H1 (cell line): ENCODE data around the gene PTER. TPM values are rescaled to one million over a fixed set of nuclear protein-coding genes. Genes with fewer than 3 reads are reported as not detected.

Experiments used
- SUZ12 ChIP-seq: fragments of 200-600 bp; sonication (generic); IDR thresholded peaks from 2 replicates; pipeline ENCODE4 v1.6.1; 2012; ENCODE audit warnings: mild to moderate bottlenecking, inconsistent platforms, low read length, moderate library complexity, mixed read lengths
- polyA plus RNA-seq, 7 experiments: library from polyadenylated mRNA; depleted of rRNA in 3 of 7; stranded (reverse) in 5 of 7; unstranded in 2 of 7; fragments of >200 nt in 5 of 7; fragments of 200-250 nt in 2 of 7; gene quantifications; 1 replicate in 5 of 7; 2 replicates in 1 of 7; 4 replicates in 1 of 7; pipeline versions ENCODE4 v1.2.1 to v1.2.3, GENCODE V29; 2011 to 2013; ENCODE audit warnings: missing spikeins in 2 of 7, mixed read lengths in 2 of 7
- total RNA-seq: library from RNA; stranded (reverse); fragmentation: NEBNext Ultra II Directional; extraction: Animal tissue kit (Norgen Biotek cat#: 25700); gene quantifications from 2 replicates; pipeline ENCODE4 v1.2.1, GENCODE V29; 2021

Gene PTER
- total and polyA plus RNA-seq, 2 of the 8 experiments (the other 6 are each of a cell fraction or from before 2014, with no cell fraction given): 4.4 to 7.8 TPM

DNA sequence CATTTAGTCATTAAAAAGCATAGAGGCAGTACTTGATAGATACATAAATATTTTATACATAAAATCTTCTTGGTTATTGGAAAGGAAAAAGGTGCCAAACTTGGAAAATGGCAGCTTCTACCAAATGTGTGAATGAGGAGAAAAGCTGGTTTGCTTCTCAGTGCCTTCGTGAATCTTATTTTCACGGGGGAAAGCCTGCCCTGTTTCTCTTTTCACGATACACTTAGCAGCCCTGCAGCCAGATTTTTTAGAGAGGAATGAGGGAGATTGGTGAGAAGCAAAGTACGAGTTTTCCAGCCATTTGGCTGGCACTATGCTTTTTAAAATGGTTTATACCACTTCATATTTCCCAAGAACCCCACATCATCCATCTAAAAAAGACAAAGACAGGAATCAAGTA is 107.8 kb downstream of the PTER start (continued):
- TF ChIP-seq SUZ12: no peak
